SK-N-SH (cell line): ENCODE data around the gene PCDHGB1.

Experiments
- EP300 ChIP-seq, 2 experiments: IDR thresholded peaks; 2 replicates each; pipeline versions ENCODE4 v1.4.0 to v1.6.1; 2012; ENCODE audit warnings: borderline replicate concordance in 1 of 2, low read depth in 1 of 2, low read length in 1 of 2
- GABPA ChIP-seq: IDR thresholded peaks from 2 replicates; pipeline ENCODE4 v1.4.0; 2012; ENCODE audit warnings: low read depth, mild to moderate bottlenecking
- GATA2 ChIP-seq: sonication (generic); formaldehyde crosslinking; IDR thresholded peaks from 2 replicates; pipeline ENCODE4 v1.5.0; 2020; ENCODE audit warnings: mild to moderate bottlenecking, missing genetic modification reagents
- POLR2AphosphoS5 ChIP-seq: IDR thresholded peaks from 2 replicates; pipeline ENCODE4 v1.6.1; 2012; ENCODE audit warnings: low read depth, low read length
- REST ChIP-seq: IDR thresholded peaks from 2 replicates; pipeline ENCODE4 v1.6.1; 2012; ENCODE audit warnings: mild to moderate bottlenecking, low read depth, low read length, moderate library complexity
- TAF1 ChIP-seq: IDR thresholded peaks from 2 replicates; pipeline ENCODE4 v1.6.1; 2012; ENCODE audit warnings: low read depth, mild to moderate bottlenecking, low read length, moderate library complexity, borderline replicate concordance
- ZBTB33 ChIP-seq: IDR thresholded peaks from 2 replicates; pipeline ENCODE4 v1.4.0; 2012; ENCODE audit warnings: low read depth, borderline replicate concordance
- TF ChIP-seq, protein P1 (sequence below): fragments of 200-600 bp; sonication (generic); IDR thresholded peaks from 2 replicates; pipeline ENCODE4 v1.6.1; 2017; ENCODE audit warnings: antibody characterized with exemption, mild to moderate bottlenecking, moderate library complexity
- TF ChIP-seq, protein P2 (sequence below): IDR thresholded peaks from 2 replicates; pipeline ENCODE4 v1.4.0; 2012; ENCODE audit warnings: low read depth, borderline replicate concordance
- TF ChIP-seq, protein P3 (sequence below): IDR thresholded peaks from 2 replicates; pipeline ENCODE4; 2012
- TF ChIP-seq, protein P4 (sequence below): fragments of 150-350 bp; IDR thresholded peaks from 2 replicates; pipeline ENCODE4 v1.6.1; 2017; ENCODE audit warnings: antibody characterized with exemption, low read length, low read depth, borderline replicate concordance

DNA sequence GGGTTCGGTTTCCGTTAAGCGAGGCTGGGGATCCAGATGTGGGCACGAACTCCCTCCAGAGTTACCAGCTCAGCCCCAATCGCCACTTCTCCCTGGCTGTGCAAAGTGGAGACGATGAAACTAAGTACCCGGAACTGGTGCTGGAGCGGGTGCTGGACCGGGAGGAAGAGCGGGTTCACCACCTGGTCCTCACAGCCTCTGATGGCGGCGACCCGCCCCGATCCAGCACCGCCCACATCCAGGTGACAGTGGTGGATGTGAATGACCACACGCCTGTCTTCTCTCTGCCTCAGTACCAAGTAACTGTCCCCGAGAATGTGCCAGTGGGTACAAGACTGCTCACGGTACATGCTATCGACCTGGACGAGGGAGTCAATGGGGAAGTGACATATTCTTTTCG is 33.4 kb downstream of the PCDHGB1 start:
- TF ChIP-seq REST = no peak
- TF ChIP-seq, protein P1, sequence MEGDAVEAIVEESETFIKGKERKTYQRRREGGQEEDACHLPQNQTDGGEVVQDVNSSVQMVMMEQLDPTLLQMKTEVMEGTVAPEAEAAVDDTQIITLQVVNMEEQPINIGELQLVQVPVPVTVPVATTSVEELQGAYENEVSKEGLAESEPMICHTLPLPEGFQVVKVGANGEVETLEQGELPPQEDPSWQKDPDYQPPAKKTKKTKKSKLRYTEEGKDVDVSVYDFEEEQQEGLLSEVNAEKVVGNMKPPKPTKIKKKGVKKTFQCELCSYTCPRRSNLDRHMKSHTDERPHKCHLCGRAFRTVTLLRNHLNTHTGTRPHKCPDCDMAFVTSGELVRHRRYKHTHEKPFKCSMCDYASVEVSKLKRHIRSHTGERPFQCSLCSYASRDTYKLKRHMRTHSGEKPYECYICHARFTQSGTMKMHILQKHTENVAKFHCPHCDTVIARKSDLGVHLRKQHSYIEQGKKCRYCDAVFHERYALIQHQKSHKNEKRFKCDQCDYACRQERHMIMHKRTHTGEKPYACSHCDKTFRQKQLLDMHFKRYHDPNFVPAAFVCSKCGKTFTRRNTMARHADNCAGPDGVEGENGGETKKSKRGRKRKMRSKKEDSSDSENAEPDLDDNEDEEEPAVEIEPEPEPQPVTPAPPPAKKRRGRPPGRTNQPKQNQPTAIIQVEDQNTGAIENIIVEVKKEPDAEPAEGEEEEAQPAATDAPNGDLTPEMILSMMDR = no peak
- TF ChIP-seq ZBTB33 = no peak
- TF ChIP-seq GABPA = no peak
- TF ChIP-seq, protein P2, sequence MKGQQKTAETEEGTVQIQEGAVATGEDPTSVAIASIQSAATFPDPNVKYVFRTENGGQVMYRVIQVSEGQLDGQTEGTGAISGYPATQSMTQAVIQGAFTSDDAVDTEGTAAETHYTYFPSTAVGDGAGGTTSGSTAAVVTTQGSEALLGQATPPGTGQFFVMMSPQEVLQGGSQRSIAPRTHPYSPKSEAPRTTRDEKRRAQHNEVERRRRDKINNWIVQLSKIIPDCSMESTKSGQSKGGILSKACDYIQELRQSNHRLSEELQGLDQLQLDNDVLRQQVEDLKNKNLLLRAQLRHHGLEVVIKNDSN = no peak
- TF ChIP-seq, protein P3, sequence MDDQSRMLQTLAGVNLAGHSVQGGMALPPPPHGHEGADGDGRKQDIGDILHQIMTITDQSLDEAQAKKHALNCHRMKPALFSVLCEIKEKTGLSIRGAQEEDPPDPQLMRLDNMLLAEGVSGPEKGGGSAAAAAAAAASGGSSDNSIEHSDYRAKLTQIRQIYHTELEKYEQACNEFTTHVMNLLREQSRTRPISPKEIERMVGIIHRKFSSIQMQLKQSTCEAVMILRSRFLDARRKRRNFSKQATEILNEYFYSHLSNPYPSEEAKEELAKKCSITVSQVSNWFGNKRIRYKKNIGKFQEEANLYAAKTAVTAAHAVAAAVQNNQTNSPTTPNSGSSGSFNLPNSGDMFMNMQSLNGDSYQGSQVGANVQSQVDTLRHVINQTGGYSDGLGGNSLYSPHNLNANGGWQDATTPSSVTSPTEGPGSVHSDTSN = no peak
- no peak for TF ChIP-seq GATA2
- TF ChIP-seq TAF1 = no peak
- no peak for TF ChIP-seq EP300 (IDR thresholded peaks at IDR 0.05; ENCODE audit: borderline replicate concordance in 1 of 2, low read depth in 1 of 2, low read length in 1 of 2)
- no peak for TF ChIP-seq POLR2AphosphoS5
- TF ChIP-seq, protein P4, sequence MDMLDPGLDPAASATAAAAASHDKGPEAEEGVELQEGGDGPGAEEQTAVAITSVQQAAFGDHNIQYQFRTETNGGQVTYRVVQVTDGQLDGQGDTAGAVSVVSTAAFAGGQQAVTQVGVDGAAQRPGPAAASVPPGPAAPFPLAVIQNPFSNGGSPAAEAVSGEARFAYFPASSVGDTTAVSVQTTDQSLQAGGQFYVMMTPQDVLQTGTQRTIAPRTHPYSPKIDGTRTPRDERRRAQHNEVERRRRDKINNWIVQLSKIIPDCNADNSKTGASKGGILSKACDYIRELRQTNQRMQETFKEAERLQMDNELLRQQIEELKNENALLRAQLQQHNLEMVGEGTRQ = no peak
